NK-92 (cell line): ENCODE measurements around the gene TNIP2.

Experiments
- DNase-seq: peaks from one replicate; lab custom pipeline; 2025; ENCODE audit not compliant: unreplicated experiment; lab: John Stamatoyannopoulos, UW

TNIP2 gene

DNA sequence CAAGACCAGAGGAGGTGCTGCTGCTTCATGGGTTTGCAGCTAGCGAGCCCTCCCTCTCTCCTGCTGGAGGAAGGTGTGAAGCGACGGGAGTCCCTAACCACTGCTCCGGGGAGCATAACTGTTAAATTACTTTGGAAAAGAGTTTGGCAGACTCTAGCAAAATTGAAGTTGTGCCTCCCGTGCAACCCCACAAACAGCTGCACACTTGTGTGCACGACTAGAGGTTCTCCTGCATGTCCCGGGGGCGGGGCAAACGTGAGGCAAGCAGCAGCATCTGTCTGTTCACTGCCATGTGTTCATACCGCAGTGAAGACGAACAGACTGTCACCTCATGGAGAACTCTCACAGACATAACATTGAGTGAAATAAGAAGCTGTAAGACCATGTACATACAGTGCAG lies 34.5 kb downstream of the TNIP2 start:
- DNase-seq = no peak

DNA sequence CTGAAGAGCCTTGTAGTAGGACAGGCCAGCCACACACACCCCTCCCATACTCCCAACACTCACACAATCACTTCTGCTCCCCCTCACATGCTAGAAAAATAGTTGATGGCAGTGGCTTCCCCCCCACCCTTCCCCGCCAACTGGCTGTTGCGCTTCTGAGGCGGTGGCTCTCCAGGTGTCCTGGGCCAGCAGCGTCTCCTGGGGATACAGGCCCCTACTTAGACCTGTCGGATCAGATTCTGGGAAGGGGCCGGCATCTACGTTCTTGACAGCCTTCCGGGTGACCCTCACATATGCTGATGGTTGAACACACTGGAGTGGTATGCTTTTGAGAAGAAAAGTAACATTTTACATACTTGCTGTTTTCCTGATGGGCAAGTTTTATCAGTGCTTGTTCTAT lies 39.9 kb downstream of the TNIP2 start:
- DNase-seq = no peak

DNA sequence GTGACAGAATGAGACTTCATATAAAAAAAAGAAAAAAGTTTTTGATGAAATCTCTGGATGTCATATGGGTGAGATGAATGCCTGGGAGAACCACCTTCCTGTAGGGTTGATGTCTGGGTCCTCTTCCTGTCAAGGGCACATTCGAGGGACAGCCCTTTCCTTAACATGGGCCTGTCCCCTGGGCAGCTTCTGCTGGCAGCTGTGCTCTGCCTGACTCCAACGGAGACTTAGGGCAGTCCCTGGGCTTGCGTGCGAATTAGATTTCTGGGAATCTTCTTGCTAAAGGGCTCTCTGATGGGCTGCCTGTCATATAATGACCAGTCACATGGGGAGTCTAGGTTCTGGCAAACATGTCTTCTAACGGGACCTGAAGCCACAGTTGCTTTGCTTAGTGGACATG lies 40.7 kb downstream of the TNIP2 start:
- DNase-seq = no peak

DNA sequence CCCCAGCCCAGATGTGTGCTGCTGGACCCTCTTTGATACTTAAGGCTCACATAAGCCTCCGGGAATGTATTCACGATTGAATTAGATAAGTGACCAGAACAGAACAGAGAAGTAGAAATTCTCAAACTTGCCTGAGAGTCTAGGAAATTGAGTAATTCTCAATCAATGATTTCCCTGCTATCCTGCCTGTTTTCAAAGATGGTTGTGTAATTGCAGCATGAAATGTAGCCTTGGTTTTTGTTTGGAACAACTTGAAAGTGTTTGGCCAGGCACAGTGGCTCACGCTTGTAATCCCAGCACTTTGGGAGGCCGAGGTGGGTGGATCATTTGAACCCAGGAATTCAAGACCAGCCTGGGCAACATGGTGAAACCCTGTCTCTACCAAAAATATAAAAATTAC lies 41.2 kb downstream of the TNIP2 start:
- no peak for DNase-seq

DNA sequence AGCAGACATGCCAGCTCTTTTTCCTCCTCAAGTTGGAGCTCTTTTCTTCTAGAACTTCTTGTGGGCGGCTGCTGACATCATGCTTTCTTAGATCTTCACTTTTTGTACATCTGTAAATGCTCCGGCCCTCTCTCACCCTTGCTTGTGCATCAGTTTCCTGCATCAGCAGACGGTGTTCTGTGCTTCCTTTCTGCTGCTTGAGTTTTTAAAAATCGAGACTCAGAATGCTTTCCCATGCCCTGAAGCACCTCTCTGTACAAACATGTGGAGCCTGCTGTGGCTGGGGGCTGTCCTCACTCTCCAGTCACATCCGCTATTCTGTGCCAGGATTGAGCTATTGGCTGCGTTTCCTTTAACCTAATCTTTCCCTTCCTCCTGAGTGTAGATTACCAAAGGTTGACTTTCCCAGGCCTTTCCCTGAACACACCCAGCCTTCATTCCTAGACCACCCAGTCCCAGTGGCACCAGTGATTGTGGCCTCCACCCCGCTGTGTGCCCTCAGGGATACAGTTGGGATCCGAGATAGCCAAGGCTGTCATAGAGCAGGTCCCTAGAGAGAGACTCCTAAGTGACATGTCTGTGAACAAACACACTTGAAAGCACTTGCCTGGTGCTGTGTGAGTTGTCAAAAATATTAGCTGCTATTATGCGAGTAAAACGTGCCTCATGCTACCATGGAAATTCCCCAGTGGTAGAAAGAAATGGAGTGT lies 41.9 kb downstream of the TNIP2 start:
- no peak for DNase-seq

DNA sequence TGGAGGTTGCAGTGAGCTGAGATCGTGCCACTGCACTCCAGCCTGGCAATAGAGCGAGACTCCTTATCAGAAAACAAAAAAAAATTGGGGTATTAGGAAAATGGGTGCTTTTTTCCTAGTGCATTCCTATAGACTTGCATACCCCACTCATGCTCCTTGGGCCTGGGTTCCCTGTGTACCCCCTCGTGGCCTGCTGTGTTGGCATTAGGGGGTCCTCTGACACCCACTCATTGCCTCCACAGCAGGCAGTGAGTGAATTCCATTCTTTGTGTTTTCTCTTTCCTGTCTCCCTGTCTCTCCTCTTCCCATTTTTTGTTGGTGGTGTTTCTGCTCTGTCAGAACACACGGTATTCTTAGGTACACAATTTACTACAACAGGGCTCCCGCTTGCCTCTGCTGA lies 42.8 kb downstream of the TNIP2 start:
- DNase-seq = no peak

DNA sequence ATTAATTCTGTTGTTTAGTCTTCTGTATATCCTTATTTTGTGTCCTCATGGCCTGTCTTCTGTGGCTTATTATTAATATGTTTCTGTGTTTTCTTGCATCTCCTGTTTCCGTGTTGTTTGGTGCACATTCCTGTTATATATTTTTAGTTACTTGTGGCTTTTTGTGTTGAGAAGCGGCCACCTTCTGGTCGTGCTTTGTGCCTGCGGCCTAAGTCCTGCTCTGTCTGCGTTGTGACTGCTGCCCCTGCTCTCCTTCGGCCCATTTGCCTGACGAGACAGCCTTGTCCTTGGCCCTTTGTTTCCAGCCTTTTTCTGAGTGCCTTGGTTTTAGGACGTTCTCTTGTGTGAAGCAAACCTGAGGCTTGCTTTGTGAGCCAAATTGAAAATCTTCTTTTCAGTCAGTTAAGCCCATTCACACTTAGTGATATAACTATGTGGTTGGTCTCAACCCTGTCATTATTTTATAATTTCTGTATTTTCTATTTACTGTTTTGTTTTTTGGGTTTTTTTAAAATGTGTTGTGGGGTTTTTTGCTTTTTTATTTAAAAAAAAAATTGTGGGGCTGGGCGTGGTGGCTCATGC lies 43.8 kb downstream of the TNIP2 start:
- no peak for DNase-seq

DNA sequence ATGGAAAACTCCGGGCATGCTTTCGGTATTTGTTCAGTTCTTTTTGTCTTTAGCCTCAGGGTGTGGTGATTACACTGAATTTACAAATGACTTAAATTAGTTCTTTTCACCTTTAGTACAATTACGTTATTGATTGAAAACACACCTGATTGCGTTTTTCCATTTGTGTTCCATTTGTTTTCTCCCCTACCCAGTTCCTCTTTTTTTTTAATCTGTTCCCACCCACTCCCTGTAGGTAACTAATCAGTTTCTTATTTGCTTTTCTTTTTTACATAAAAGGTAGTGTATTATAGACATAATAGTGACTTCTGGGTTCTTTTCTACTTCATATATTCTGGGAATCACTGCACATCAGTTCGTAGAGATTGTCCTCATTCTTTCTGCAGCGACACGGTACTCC lies 53.4 kb downstream of the TNIP2 start:
- DNase-seq = no peak

DNA sequence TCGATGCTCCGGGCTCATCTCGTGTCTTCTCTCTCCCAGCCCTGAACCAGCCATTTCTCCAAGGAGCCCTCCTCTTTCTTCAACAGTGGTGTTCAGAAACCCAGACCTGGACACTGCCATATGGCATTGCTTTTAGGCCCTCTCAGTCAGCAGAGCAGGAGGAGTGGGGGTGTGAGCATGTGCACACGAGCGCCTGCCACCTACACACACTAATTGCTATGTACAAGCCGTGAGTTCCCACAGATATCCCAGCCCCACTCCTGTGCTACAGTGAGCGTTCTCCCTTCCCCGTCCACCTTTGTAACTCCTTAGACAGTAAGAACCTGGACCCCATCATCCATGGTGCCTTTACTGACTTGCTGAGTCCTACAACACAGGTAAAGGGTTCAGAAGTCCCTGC lies 53.8 kb downstream of the TNIP2 start:
- no peak for DNase-seq

DNA sequence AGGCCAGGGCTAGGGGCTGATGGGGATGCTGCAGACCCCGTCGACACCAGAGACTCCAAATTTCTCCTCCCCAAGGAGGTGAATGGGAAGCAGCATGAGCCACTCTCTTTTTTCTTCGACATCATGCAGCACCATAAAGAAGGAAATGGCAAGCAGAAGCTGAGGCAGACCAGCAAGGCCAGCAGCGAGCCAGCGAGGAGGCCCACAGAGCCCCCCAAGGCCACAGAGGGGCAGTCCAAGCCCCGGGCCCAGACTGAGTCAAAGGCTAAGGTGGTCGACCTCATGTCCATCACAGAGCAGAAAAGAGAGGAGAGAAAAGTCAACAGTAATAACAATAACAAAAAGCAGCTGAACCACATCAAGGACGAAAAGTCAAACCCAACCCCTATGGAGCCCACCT lies 56.1 kb downstream of the TNIP2 start:
- DNase-seq = no peak

DNA sequence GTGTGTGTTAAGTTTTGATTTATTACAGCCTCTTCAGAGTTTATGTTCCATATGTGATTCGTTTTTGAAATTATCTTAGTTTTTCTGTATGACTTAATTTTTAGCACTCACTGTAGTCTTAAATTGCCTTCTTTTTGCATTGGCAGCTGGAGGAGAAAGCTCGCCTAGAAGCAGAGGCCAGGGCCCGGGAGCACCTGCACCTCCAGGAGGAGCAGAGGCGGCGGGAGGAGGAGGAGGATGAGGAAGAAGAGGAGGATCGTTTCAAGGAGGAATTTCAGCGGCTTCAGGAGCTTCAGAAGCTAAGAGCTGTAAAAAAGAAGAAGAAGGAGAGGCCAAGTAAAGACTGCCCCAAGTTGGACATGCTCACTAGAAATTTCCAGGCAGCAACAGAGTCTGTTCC lies 56.6 kb downstream of the TNIP2 start:
- no peak for DNase-seq

DNA sequence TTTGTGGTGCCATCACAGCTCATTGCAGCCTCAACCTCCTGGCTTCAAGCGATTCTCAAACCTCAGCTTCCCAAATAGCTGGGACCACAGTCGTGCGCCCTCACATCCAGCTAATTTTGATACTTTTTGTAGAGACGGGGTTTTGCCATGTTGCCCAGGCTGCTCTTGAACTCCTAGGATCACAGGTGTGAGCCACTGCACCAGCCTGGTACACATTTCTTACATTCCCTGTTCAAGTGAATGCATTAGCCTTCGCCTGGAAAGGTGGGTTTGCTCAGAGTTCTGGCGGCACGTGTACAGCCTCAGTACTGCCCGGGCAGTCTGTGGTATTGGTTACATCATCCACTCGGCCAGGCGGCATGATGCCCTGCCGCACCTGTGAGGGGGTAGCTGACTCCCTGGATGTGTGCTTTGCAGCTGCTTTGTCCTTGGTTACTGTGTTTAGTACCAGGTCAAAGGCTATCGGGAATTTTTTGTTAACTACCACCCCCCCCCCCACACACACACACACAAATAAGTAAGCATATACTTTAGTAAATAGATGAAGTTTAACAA lies 57.1 kb downstream of the TNIP2 start:
- DNase-seq = no peak

DNA sequence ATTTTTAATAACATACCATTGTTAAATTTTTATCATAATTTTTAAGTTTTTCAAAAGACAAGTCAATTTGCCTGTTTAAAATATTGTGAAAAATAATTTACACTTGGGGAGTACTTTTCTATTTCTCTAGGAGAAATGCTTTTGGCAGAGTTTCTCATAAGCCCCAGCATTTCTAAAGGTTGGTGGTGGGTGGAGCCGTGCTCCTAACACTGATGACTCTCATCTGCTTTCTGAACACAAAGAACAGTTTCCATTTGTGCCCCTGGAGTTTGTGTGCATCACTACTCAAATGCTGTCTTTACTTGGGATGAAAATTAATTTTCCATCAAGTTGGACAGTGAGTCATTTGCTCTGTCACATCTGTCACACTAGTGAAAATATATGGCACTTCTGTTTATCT lies 57.6 kb downstream of the TNIP2 start:
- DNase-seq = no peak

DNA sequence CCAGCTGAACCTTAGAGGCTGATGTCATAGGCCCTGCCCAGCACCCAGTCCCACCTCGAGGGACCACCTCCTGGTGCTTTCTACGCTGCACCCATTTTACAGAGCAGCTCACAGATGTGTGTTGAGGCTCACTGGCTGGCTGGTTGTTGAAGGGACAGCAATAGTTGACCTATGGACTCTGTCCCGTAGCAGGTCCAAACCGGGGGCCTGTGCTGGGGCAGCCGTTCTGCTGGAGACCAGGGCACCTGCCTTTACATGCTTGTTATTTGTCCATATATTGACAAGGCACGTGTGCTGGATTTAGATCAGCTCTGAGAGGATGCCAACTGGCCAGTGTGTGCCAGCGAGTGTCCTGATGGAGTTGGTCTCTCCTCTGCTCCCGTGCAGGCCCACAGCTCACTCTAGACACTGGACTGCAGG lies 58.1 kb downstream of the TNIP2 start:
- DNase-seq = no peak

DNA sequence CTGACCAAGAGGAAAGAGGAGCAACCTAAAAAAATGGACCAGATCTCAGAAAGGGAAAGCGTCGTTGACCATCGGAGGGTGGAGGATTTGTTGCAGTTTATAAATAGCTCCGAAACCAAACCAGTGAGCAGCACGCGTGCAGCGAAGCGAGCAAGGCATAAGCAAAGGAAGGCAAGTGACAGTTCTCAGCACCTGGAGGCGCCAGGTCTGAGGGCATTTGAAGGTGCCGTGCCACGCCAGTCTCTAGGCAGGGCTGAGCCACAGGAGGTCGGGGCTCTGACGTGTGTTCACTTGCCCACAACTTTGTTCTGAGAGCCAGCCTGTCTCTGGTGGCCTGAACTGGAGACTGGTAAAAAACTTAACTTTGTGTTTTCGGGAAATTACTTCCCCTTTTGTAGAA lies 59.7 kb downstream of the TNIP2 start:
- DNase-seq = no peak

DNA sequence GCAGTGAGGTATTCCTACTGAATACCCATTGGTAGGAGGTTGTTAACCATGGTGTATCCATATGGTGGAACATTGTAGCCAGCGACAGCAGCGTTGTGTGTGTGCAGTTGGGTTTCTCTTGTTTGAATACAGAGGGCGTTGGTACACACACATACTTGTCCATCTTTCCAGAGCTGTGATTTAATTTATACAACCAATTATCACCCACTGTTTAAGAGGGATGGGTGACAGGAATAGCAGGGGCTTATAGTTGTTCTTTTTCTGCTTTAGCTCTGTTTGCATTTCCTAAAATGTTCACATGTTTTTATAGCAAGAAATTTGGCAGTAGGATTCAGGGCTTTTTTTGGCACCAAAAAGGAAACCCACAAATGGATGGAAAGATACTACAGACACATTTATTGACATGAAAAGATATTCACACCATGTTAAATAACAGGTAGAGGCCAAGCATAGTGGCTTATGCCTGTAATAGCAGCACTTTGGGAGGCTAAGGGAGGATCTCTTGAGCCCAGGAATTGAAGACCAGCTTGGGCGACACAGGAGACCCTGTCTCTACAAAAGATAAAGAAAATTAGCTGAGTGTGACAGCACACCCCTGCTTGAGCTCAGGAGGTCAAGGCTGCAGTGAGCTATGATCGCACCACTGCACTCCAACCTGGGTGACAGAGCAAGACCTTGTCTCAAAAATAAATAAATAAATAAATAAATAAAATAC lies 60.6 kb downstream of the TNIP2 start:
- DNase-seq = no peak

DNA sequence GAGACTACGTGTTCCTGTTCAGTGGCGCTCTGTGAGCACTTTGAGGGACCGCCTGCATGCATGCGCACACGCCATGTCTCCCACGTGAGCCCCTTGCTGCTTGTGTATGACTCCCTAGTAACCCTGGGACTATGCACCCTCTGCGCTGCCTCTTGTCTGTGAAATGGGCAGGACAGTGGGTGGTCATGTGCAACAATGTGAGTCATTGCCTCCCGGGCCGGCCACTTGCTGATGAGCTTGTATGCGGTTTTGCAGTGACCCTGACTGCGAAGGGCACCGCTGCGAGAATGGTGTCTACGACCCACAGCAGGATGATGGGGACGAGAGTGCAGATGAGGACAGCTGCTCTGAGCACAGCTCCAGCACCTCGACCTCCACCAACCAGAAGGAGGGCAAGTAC lies 61.4 kb downstream of the TNIP2 start:
- no peak for DNase-seq

DNA sequence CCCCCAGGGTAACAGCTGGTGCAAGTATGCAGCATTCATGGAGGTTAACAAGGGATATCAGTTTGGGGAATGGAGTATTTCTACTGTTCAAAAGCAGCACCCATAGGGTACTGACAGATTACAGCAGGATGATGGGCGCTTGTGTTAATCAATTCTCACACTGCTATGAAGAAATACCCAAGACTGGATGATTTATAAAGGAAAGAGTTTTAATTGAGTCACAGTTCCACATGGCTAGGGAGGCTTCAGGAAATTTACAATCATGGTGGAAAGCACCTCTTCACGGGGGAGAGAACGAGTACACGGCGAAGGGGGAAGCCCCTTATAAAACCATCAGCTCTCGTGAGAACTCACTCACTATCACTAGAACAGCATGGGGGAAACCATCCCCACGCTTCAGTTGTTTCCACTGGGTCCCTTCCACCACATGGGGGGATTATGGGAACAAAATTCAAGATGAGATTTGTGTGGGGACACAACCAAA lies 64.1 kb downstream of the TNIP2 start:
- DNase-seq = no peak
